SK-N-SH (cell line): ENCODE measurements around the gene NCKAP5. TPM values are rescaled to one million over a fixed set of nuclear protein-coding genes. Genes with fewer than 3 reads are reported as not detected.

ENCODE experiments used
- CTCF ChIA-PET: fragments of 300-600, 350-600 bp; formaldehyde crosslinking; extraction: SDS; loops from one replicate; lab custom pipeline; 2021; lab: Yijun Ruan, JAX
- POLR2A ChIA-PET: fragments of 350-600 bp; sonication (Branson Sonifier 250); formaldehyde crosslinking; extraction: SDS; loops from one replicate; lab custom pipeline; 2020; ENCODE audit warnings: antibody characterized with exemption, inconsistent platforms; lab: Yijun Ruan, JAX
- DNase-seq: peaks from one replicate; pipeline ENCODE4 v3.0.0; 2012
- H2AFZ ChIP-seq: fragments of 200-600 bp; sonication (generic); 2 replicates; pipeline ENCODE4 v1.8.1; 2016; ENCODE audit warnings: antibody characterized with exemption, mild to moderate bottlenecking, low read depth
- H3F3A ChIP-seq: fragments of 200-600 bp; sonication (generic); replicated peaks from 2 replicates; pipeline ENCODE3; 2016; ENCODE audit warnings: antibody characterized with exemption, mild to moderate bottlenecking; ENCODE audit not compliant: insufficient read depth
- H3K27ac ChIP-seq, 2 experiments: fragments of 200-500 bp in 1 of 2; fragments of 200-600 bp in 1 of 2; sonication (Bioruptor generic) in 1 of 2; sonication (generic), shearing (Covaris generic) in 1 of 2; 2 replicates each; pipeline versions ENCODE4 v1.5.1 to v1.6.1; 2014 to 2016; ENCODE audit warnings: low read depth in 2 of 2, inconsistent platforms in 1 of 2, low read length in 1 of 2, mild to moderate bottlenecking in 1 of 2, mixed read lengths in 1 of 2
- H3K27me3 ChIP-seq: fragments of 200-600 bp; sonication (generic), shearing (Covaris generic); 2 replicates; pipeline ENCODE4 v1.6.1; 2016; ENCODE audit warnings: mixed run types; ENCODE audit not compliant: insufficient read depth
- H3K36me3 ChIP-seq, 2 experiments: fragments of 200-500 bp in 1 of 2; fragments of 200-600 bp in 1 of 2; sonication (Bioruptor generic) in 1 of 2; sonication (generic) in 1 of 2; replicated peaks in 1 of 2; 2 replicates each; pipeline versions ENCODE3 to v1.5.1; 2014 to 2016; ENCODE audit warnings: low read length in 1 of 2, mild to moderate bottlenecking in 1 of 2; ENCODE audit not compliant: insufficient read depth in 2 of 2, control insufficient read depth in 1 of 2
- H3K4me1 ChIP-seq, 2 experiments: fragments of 200-500 bp in 1 of 2; fragments of 200-600 bp in 1 of 2; sonication (Bioruptor generic) in 1 of 2; sonication (generic), shearing (Covaris generic) in 1 of 2; 2 replicates each; pipeline versions ENCODE4 v1.5.1 to v1.6.1; 2014 to 2016; ENCODE audit warnings: low read depth in 1 of 2, low read length in 1 of 2, mixed run types in 1 of 2; ENCODE audit not compliant: insufficient read depth in 2 of 2, control insufficient read depth in 1 of 2
- H3K4me2 ChIP-seq: fragments of 200-600 bp; sonication (generic), shearing (Covaris generic); 2 replicates; pipeline ENCODE4 v1.6.1; 2017; ENCODE audit warnings: mixed run types
- H3K4me3 ChIP-seq, 2 experiments: fragments of 200-500 bp in 1 of 2; fragments of 200-600 bp in 1 of 2; sonication (Bioruptor generic) in 1 of 2; sonication (generic), shearing (Covaris generic) in 1 of 2; 2 replicates each; pipeline versions ENCODE4 v1.5.1 to v1.8.1; 2014 to 2016; ENCODE audit warnings: low read depth in 2 of 2, inconsistent platforms in 1 of 2, low read length in 1 of 2, mild to moderate bottlenecking in 1 of 2, mixed read lengths in 1 of 2, moderate library complexity in 1 of 2
- H3K79me2 ChIP-seq: fragments of 200-600 bp; sonication (generic); 2 replicates; pipeline ENCODE4 v1.8.1; 2017; ENCODE audit warnings: mild to moderate bottlenecking; ENCODE audit not compliant: insufficient read depth
- H3K9ac ChIP-seq: fragments of 200-600 bp; sonication (generic); 2 replicates; pipeline ENCODE4 v1.6.1; 2017; ENCODE audit warnings: mixed run types
- H3K9me2 ChIP-seq: fragments of 200-600 bp; sonication (generic); 2 replicates; pipeline ENCODE4 v1.6.1; 2017; ENCODE audit warnings: mixed run types
- H3K9me3 ChIP-seq: fragments of 200-600 bp; sonication (generic); 2 replicates; pipeline ENCODE4 v1.6.1; 2017; ENCODE audit warnings: mixed run types, mild to moderate bottlenecking, moderate library complexity
- H4K20me1 ChIP-seq: fragments of 200-600 bp; sonication (generic); 2 replicates; pipeline ENCODE4 v1.6.1; 2017; ENCODE audit warnings: mild to moderate bottlenecking, mixed run types; ENCODE audit not compliant: insufficient read depth
- CHD2 ChIP-seq: fragments of 150-350 bp; IDR thresholded peaks from 2 replicates; pipeline ENCODE4 v1.6.1; 2018; ENCODE audit warnings: low read length; ENCODE audit not compliant: partially characterized antibody
- CTCF ChIP-seq: fragments of 200-600 bp; sonication (generic); IDR thresholded peaks from 2 replicates; pipeline ENCODE4 v1.6.1; 2017; ENCODE audit warnings: antibody characterized with exemption, mild to moderate bottlenecking, moderate library complexity
- EZH2phosphoT487 ChIP-seq: fragments of 200-600 bp; sonication (generic); IDR thresholded peaks from 2 replicates; pipeline ENCODE4 v1.6.1; 2017; ENCODE audit warnings: low read depth, mixed run types, mild to moderate bottlenecking, antibody characterized with exemption, moderate library complexity, borderline replicate concordance
- FOSL2 ChIP-seq: IDR thresholded peaks from 2 replicates; pipeline ENCODE4 v1.4.0; 2012; ENCODE audit warnings: low read depth, mild to moderate bottlenecking, moderate library complexity, borderline replicate concordance
- FOXJ3 ChIP-seq: sonication (generic); formaldehyde crosslinking; IDR thresholded peaks from 2 replicates; pipeline ENCODE4 v1.5.1; 2020; ENCODE audit warnings: mild to moderate bottlenecking, missing genetic modification reagents
- MXI1 ChIP-seq: IDR thresholded peaks from 2 replicates; pipeline ENCODE4 v1.6.1; 2012; ENCODE audit warnings: mild to moderate bottlenecking, low read depth, low read length, improper control_type of control experiment
- PBX3 ChIP-seq: IDR thresholded peaks from 2 replicates; pipeline ENCODE4; 2012
- RAD21 ChIP-seq: IDR thresholded peaks from 2 replicates; pipeline ENCODE4 v1.6.1; 2012; ENCODE audit warnings: mild to moderate bottlenecking, low read length
- RCOR1 ChIP-seq: fragments of 150-350 bp; IDR thresholded peaks from 2 replicates; pipeline ENCODE4 v1.6.1; 2017; ENCODE audit warnings: antibody characterized with exemption, low read length
- RXRA ChIP-seq: IDR thresholded peaks from 2 replicates; pipeline ENCODE4 v1.4.0; 2012; ENCODE audit warnings: low read depth, mild to moderate bottlenecking, borderline replicate concordance
- SIN3A ChIP-seq: IDR thresholded peaks from 2 replicates; pipeline ENCODE4 v1.6.1; 2012; ENCODE audit warnings: low read depth, mild to moderate bottlenecking, low read length, moderate library complexity, borderline replicate concordance
- TCF12 ChIP-seq: IDR thresholded peaks from 2 replicates; pipeline ENCODE4 v1.4.0; 2012
- USF1 ChIP-seq: IDR thresholded peaks from 2 replicates; pipeline ENCODE4 v1.4.0; 2012; ENCODE audit warnings: low read depth, borderline replicate concordance
- USF2 ChIP-seq: fragments of 150-350 bp; IDR thresholded peaks from 2 replicates; pipeline ENCODE4 v1.6.1; 2017; ENCODE audit warnings: antibody characterized with exemption, low read length, low read depth, borderline replicate concordance
- YY1 ChIP-seq: IDR thresholded peaks from 2 replicates; pipeline ENCODE4 v1.4.0; 2012; ENCODE audit warnings: low read depth, mild to moderate bottlenecking
- WGBS: methylation state at CpG from one replicate; pipeline ENCODE4 v1.1.6; 2017; ENCODE audit warnings: low lambda C conversion rate; 5-methylcytosine and 5-hydroxymethylcytosine counted together
- polyA plus RNA-seq, 3 experiments: library from polyadenylated mRNA; depleted of rRNA; stranded (reverse); fragments of >200 nt; gene quantifications; 2 replicates each; pipeline ENCODE4 v1.2.3, GENCODE V29; 2012

NCKAP5 gene
- polyA plus RNA-seq, 1 of the 3 experiments (the other 2 are of a cell fraction), result 0.02 TPM

- Histone ChIP-seq H3K27ac (no peak overlapping the region), H3K27me3 (no peaks in the 10 kb centered on the region), H4K20me1 (no peaks in the 10 kb centered on the region), H2AFZ (no peak overlapping the region), H3K9ac (no peak overlapping the region), H3K79me2 (no peaks in the 10 kb centered on the region), H3K4me1 (peaks cover 0 to 1% of the 10 kb centered on the region in 2 experiments; a peak in 1 of 4 replicates), H3K36me3 (no peaks in the 10 kb centered on the region), H3F3A (no peaks in the 10 kb centered on the region), H3K4me2 (no peak overlapping the region), H3K4me3 (no peak overlapping the region), H3K9me2 (no peaks in the 10 kb centered on the region), H3K9me3 (no peaks in the 10 kb centered on the region)
- CTCF ChIA-PET, result no interaction called here
- POLR2A ChIA-PET, result no interaction called here
- no peak for DNase-seq
- TF ChIP-seq TCF12, result no peak
- no peak for TF ChIP-seq USF2
- TF ChIP-seq FOXJ3 (CRISPR knock-in tag), result no peak
- no peak for TF ChIP-seq USF1
- TF ChIP-seq PBX3, result no peak
- no peak for TF ChIP-seq MXI1
- TF ChIP-seq FOSL2, result no peak
- no peak for TF ChIP-seq EZH2phosphoT487
- no peak for TF ChIP-seq CHD2
- no peak for TF ChIP-seq YY1
- TF ChIP-seq RAD21, result no peak
- 89% methylated on average over 2 of the region's 2 CpGs for WGBS
Measured at GRCh38 chr2:132897111-132897510, 671.2 kb downstream of the NCKAP5 start.

GRCh38 chr2:132896073-132896472 lies 672.2 kb downstream of the NCKAP5 start:
- Histone ChIP-seq H3K79me2 (no peaks in the 10 kb centered on the region), H3K9me2 (no peaks in the 10 kb centered on the region), H3K27ac (no peak overlapping the region), H3K4me3 (no peak overlapping the region), H3K27me3 (no peaks in the 10 kb centered on the region), H4K20me1 (no peaks in the 10 kb centered on the region), H3K36me3 (no peaks in the 10 kb centered on the region), H2AFZ (no peak overlapping the region), H3F3A (no peaks in the 10 kb centered on the region), H3K4me2 (no peak overlapping the region), H3K9ac (no peak overlapping the region), H3K4me1 (peaks cover 0 to 9% of the 10 kb centered on the region in 2 experiments; a peak in 2 of 4 replicates), H3K9me3 (no peaks in the 10 kb centered on the region)
- DNase-seq, result no peak
- CTCF ChIA-PET, result interaction anchor here (0.9 kb wide), 1 partner anchor 30 kb away, joined by 3 read pairs; no protein-coding TSS in a partner anchor
- TF ChIP-seq CTCF, result no peak
- no peak for TF ChIP-seq RCOR1
- no peak for TF ChIP-seq RXRA
- TF ChIP-seq SIN3A, result no peak
- no peak for TF ChIP-seq MXI1
- POLR2A ChIA-PET, result no interaction called here
- WGBS, result 67% methylated on average over 7 of the region's 7 CpGs
